ENCODE data around the gene CHD5.
"Not testable (repeated sequence)": the region's sequence is repeated elsewhere in the genome, so short reads cannot be mapped to it uniquely, and the experiment has no call there.

CHD5 gene

DNA sequence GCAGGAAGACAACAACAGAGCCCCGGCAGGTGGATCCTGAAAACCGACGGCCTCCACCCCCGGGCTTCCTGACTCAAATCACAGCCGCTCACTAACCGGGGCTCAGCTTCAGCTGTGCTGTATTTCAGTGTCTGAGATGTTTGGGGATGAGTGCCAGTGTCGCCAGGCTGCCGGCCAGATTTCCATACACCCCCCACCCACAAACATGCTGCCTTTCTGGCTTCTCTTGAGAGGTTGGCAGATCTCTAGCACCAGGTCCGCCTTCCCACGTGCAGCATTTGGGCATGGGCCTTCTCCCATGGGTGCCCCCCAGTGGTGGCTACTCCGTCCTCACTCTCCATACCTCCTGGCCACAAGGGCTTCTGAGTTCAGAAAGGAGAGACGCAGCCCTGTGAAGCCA, 99.7 kb downstream of the CHD5 start:
- DNase-seq: no peak

DNA sequence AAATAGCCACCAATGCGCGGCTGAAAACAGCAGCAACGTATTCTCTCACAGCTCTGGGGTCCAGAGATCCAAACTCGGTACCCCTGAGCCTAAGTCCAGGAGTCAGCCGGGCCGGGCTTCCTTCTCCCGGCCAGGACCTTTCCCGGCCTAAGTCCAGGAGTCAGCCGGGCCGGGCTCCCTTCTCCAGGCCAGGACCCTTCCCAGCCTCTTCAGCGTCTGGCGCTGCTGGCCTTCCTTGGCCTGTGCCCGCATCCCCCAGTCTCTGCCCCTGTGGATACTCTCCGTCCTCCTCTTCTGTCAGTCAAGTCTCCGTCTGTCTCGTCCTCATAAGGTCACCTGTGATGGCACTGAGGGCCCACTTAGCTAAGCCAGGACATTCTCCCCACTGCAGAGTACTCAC, 102.2 kb downstream of the CHD5 start:
- no peak for DNase-seq

DNA sequence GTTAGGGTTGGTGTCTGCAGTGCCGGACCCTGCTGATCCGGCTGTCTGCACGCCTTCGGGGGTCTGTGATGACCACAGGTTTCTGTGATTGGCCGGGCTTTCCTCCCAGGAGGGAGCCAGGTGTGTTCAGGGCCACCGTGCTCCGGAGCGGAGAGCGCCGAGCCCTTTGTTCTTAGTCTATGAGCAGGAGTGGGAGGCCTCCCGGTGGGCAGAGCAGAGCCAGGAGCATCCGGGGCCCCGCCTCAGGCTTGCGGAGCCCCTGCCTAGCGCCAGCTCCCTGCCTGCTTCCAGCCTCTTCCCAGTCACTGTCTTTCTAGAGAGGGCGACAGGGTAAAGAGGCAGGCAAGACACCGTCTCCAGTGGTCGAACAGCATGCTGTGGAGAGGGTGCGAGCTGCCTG, 102.6 kb downstream of the CHD5 start:
- no peak for DNase-seq

DNA sequence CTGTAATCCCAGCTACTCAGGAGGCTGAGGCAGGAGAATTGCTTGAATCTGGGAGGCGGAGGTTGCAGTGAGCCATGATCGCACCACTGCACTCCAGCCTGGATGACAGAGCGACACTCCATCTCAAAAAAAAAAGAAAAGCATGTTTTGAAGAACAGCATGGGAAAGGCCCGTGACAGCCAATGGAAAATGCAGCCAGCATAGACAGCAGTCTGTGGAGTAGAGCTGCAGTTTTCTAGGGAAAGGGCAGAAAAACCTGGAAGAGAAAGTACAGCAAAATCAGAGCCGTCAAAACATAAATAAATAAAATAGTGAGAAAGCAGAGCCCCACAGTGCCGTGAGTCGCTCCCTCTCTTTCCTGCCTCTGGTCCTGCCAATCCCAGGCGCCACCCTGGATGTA, 103.1 kb downstream of the CHD5 start:
- DNase-seq: not testable (repeated sequence)

DNA sequence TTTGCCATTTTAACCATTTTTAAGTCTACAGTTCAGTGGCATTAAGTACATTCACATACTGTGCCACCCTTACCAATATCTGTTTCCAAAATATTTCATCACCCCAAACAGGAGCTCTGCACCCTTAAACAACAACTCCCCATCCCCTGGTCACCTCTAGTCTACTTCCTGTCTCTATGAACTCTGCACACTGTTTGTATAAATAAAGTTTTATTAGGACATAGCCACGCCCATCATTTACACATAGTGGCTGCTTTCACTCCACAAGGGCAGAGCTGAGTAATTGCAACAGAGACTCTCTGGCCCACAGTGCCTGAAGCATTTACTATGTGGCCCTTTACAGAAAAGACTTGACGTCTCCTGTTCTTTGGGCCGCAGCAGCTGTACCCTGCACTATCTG, 104.4 kb downstream of the CHD5 start:
- no peak for DNase-seq

DNA sequence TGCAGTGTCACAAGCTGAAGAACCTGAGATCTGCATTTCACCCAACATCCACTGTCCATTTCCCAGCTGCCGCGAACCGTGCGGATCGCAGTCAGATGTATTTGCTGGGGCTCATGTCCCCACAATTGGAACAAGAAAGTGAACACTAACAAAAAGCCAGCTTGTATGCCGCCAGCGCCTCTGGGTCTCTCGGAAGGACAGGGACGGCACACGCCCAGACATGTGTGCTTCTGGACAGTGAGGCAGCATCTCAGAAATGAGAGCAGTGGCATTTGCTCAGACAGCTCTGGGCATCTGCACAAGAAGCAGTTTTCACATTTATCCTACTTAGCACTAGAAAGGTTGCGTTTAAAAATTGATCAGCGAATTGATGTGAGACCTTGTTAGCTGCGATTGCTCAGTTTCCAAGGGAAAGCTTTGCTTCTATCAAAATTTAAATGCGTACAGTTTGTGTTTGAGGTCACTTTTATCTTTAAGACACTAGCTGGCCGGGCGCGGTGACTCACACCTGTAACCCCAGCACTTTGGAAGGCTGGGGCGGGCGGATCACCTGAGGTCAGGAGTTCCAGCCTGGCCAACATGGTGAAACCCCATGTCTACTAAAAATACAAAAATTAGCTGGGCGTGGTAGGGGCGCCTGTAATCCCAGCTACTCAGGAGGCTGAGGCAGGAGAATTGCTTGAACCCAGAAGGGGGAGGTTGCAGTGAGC, 105.8 kb downstream of the CHD5 start:
- DNase-seq: no peak

DNA sequence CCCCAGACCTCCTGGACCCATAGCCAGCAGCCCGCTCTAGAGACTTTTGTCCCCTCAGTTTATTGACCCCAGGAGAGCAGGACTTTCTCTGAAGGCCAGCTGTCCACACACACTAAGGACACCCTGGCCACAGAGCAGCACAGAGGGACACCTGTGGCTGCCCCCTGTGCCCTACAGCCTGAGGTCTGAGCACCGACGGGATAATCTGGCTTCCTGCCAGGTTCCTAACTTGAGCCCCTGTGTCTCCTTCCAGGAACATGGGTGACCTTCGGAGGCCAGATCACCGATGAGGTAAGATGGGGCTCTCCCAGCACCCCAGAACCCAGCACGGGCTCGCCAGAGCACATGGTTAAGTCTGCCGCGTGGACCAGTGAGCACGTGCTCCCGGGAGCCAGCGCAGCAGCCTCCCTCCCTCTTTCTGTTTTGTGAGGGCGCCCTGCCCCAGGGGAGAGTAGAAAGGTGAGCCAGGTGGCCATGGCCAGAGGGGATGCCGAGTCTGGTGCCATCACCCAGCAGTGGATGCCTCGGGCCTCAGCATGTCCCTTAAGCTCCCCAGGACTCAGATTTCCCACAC, 106.6 kb downstream of the CHD5 start:
- DNase-seq: no peak

DNA sequence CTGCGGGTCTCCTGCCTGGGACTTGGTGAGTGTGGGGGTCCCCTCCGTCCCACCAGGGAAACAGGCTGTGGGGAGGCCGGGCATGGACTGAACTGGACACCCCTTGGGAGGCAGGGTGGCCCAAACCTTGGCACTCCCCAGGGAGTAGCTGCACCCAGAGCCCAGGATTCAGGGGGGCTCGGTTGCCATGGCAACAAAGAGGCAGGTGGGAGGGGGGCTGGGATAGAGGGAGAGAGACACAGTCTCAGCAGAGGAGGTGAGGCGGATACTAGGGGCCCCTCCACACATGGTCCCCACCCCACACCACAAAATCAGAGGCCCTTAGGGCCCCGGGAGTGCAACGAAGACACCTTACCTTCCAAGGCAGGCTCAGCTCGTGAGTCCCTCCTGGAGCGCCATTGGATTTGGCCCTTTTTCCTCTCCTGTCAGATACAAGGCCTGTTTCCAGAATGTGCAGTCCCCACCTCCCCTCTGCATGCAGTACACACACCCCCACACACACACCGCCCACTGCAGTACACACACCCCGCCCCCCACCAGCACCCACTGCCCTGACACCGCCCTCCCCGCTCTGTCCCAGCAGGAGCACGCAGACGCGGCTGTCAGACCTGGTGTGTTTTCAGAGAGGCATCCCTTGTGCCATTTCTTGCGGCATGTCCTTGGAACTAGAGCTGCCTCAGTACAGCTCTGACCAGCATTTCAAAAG, 107.2 kb downstream of the CHD5 start:
- DNase-seq: no peak

DNA sequence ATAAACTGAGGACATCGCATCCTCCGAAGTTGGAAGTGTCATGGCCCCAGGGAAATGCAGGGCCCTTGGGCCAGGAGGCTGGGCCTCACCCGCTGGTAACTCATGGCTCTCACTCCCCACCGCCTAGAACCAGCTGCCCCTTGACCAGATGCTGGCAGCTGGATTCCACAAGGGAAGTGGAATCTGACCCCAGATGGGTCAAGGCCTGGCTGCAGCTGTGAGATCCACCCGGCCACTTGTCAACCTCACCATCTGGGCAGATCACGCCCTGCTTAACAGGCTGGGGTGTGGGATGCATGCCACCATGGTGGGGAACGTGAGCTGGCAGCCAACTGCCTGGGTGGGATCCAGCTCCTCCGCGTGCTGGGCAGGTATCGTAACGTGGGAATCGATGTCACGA, 108.9 kb downstream of the CHD5 start:
- no peak for DNase-seq

DNA sequence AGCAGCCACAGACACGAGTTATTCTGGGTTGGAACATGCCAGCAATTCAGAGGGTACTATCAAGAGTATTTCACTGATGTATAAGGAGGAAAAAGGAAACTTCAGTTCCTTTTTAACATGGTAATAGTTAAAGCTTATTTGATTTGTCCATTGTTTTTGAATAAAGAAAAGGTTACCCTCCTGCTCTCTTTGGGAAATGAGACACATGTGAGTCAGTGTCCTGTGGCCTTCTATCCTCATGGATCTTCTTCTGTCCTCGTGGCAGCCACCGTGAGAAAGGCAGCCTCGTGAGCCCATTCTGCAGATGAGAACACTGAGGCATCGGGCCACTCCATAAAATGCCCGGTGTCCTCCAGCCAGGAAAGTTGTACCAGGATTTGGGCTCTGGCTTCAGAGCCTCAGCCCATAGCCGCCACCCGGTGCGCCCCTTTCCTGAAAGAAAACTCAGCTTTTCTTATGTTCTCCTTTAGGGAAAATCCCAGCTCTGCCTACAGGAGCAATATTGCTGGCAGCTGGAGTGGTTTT, 109.6 kb downstream of the CHD5 start:
- DNase-seq: no peak

DNA sequence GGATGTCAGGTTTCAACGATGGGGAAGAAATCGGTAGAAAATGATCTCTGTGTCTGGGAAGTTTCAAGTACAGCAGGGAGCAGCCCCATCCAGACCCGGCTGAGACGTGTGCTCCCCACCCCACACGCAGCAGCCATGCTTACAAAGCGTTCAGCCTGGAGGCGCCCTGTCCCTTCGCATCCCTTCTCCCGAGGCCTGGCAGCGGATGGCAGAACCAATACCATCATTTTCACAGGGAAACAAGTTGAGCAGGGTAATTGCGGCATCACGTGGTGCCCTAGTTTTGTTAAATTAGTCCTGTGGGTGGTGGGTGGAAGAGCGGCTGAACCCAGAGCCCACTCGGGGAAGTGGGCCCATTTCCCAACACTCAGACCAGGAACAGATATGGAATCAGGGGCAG, 110.5 kb downstream of the CHD5 start:
- DNase-seq: no peak

DNA sequence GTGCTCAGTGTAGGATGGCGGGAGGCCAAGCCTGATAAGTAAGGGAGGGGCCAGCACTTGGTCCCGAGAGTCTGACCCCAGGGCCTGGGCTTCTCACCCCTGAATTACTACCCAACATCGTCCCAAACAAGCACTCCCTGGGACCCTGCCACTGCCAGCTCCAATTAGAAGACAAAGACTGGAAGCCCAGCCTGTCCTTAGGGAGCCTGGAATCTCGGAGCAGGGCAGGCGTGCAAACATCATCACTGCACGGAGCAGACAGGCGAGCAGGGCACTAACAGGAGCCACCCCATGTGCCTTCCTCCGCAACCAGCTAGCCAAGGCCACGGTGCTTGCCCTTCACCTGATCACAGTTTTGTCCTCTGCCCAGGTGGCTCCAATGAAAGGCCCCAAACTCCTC, 111.2 kb downstream of the CHD5 start:
- DNase-seq: no peak

DNA sequence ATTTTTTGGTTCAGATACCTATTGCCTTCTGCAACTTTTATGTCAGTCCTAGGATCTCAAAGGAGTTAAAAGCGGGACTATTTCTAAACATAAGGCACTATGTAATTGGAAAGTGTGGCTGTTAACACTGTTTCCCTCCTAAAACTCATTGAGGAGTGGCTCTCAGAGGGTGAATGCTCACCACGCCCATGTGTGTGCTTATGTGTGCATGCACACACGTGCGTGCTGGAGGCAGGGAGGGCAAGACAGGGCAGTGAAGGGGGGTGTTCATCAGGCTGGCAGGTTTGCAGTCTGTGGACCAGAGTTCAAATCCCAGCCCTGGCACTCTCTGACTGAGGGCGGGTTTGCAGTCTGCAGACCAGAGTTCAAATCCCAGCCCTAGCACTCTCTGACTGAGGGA, 112.0 kb downstream of the CHD5 start:
- DNase-seq: no peak

DNA sequence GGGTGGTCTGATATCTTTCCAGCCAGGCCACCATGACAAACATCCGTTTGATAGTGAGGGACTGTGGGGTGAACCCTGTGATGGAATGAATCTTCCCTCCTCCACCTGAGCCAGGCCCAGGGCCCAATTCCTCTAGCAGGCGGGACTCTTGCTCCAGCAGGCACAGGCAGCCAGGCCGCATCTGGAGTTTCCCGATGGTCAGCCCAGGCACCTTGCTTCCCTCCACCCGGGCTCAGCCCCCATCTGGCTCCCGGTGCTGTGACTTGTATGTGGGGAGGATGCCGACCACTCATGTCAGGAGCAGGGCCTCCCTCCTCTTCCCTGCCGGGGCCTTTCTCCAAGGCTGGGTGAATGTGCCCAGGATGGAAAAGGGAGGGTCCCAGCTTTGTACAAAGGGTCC, 113.4 kb downstream of the CHD5 start:
- DNase-seq: no peak

DNA sequence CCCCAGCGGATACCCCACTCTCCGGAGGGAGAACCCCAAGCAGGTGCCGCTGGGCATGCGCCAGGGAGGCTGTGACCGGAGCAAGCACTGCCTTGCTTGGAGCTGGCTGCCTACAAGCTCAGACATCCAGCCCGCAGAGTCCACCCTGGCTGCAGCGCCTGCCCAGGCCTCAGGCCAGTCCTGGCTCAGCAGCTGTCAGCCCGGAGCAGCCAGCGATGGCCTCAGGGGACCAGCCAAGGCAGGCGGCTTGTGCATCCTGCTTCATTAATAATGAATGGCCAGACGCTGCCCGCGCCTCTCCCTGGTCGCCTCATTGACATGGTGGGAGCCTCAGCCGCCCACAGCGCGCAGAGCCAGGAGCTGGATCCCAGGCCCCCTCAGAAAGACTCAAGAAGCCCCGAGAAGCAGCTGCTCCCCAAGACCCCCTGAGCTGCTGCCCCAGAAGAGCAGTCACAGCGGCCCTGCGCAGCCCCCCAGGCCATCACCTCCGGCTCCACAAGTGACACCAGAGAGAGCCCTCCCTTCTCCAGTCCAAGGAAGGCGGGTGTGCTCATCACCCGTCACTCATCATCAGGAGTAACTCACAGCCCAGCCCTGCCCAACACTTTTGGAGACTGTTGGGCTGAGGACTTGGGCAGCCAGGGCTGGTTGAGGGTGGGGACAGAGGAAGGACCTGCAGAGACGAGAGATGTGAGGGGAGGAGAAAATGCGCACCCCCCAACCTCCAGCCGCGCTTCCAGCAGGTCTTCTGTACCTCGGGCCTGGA, 114.8 kb downstream of the CHD5 start:
- no peak for DNase-seq

DNA sequence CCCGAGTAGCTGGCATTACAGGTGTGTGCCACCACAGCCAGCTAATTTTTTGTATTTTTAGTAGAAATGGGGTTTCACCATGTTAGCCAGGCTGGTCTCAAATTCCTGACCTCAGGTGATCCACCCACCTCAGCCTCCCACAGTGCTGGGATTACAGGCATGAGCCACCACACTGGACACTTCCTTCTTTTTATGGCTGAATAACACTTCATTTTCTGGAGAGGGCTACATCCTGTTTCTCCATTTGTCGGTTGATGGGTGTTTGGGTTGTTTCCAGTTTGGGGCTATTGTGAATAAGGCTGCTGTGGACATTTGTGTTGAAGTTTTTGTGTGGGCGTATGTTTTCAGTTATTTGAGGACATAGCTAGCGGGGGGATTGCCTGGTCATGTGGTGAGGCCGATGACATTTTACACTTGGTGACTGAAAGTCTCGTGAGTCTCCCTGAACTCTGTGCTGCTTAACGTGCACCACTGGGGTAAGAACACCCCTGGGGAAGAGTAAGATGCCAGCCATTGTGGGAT, 116.5 kb downstream of the CHD5 start:
- DNase-seq: not testable (repeated sequence)

DNA sequence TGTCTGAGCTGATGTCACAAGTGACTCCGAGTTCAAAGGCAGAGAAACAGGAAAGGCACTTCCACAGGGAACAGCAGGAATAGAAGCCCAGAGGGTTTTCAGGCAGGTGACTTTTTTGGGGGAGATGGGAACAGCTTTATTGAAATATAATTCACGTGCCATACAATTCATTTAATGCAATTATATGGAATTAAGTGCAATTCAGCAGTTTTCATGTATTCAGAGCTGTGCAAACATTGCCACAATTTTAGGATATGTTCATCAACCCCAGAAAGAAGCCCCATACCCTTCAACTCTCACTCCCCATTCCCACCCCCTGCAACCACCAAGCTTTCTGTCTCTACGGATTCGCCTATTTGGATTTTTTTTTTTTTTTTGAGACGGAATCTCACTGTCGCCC, 117.5 kb downstream of the CHD5 start:
- no peak for DNase-seq

DNA sequence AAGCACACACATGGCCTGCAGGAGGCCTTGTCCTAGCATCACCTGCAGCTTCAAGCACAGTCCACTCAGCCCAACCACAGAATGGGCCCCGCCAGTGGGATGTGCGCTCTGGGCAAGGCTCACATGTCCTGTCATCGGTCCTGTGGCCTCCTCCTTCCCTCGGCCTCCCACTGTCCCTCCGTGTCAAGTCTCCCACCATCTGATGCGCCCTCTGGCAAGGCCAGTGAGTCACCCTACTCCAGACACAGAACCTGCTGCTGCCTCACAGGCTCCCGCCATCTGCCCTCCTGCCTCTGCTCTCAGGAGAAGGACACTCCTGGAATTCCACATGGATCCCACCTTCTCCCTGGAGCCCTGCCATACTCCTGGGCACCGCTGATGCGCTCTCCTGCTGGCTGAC, 120.3 kb downstream of the CHD5 start:
- no peak for DNase-seq

DNA sequence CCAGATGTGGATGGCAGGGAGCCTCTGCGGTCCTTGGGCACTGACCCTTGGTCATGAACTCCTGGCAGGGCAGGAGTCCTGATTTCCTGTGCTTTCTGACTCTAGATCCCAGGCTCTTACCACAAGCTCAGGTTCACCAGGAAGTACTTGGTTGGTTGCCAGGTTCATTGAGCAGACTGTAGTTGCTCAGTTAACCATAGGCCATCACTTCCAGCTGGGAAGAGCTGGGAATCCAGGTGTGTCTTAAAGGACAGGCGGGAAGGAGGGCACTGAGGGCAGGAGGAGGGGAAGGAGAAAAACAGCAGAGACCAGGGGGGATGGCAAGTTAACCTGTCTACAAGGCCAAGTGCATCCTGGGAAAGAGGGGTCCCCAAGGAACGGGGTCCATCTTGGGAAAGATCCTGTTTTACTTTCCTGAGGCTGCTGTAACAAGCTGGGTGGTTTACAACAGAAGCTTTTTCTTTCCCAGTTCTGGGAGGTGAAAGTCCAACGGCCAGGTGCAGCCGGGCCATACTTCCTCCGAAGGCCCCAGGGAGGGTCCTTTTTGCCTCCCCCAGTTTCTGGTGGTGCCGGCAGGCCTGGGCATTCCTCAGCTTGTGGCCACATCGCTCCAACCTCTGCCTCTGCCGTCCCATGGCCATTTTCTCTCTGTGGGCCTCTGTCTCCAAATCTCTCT, 122.8 kb downstream of the CHD5 start:
- DNase-seq: no peak

DNA sequence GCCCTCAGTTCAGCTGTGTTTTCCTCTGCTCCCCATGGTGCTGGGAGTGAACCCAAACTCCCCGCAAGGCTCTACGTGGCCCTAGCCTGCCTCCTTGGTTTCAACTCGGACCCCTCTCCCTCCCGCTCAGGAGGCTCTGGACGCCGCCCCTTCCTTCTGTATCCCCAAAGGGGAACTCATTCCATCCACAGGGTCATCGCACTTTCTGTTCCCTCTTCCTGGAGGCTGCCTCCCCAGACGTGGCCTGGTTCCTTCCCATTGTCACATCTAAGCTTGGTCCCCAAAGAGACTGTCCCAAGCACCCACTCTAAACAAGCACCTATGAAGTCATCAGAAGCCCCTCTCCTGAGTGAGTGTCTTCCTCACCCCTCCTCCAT, 123.6 kb downstream of the CHD5 start:
- DNase-seq: no peak

DNA sequence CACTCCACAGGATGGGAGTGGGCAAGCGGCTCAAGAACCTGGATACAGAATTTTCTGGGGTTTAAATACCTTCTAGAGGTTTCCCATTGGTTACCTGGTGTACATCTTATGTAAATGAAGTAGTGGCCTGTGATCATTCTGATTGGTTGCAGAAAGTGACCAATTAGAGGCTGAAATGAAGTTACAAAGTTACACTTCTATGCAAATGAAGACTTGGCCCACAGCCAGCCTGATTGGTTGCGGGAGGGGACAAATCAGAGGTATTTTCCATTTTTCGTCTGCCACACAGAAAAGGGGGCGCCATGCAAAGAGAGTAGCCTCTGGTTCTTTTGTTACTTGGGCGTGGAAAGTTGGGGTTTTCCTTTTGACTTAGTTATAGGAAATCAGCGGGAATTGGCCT, 125.5 kb downstream of the CHD5 start:
- DNase-seq: no peak

DNA sequence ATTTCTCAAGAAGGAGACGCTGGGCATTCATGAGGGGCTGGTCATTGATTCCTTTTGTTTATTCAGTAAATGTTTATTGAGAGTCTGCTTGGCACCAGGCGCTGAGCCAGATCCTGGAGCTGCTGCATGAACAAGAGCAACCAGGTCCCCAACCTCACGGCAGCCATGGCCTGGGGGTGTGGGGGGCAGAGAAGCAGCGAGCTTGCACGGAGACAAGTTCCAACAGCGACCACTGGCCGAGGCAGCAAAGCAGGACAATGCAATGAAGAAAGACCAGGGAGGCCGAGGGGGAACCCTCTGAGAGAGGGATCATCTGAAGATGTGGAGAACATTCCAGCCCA, 126.9 kb downstream of the CHD5 start:
- DNase-seq: no peak

Data from NCI-H510A (cell line).